OCI-LY3 (cell line): ENCODE results near the gene STRBP.

Experiments used
- H2AFZ ChIP-seq: fragments of 200-600, 300-600 bp; shearing (Covaris generic); 2 replicates; pipeline ENCODE4 v1.6.0; 2014; ENCODE audit warnings: antibody characterized with exemption, low read depth, low read length
- H3K27ac ChIP-seq: fragments of 200-600, 300-600 bp; sonication (generic); 2 replicates; pipeline ENCODE4 v1.5.1; 2014; ENCODE audit warnings: mild to moderate bottlenecking, low read length, moderate library complexity, mixed read lengths
- H3K27me3 ChIP-seq: fragments of 200-600, 300-600 bp; sonication (generic); 2 replicates; pipeline ENCODE4 v1.6.1; 2014; ENCODE audit warnings: low read depth, low read length, mixed read lengths
- H3K36me3 ChIP-seq: fragments of 200-600, 300-600 bp; sonication (generic); replicated peaks from 2 replicates; pipeline ENCODE3; 2014; ENCODE audit warnings: low read depth, low read length, mixed read lengths
- H3K4me1 ChIP-seq: fragments of 300-600, 200-600 bp; sonication (generic); 2 replicates; pipeline ENCODE4 v1.6.1; 2014; ENCODE audit warnings: low read length, mixed read lengths
- H3K4me2 ChIP-seq: fragments of 200-600, 300-600 bp; sonication (generic); 2 replicates; pipeline ENCODE4 v1.6.1; 2014; ENCODE audit warnings: low read length, mixed read lengths
- H3K4me3 ChIP-seq: fragments of 300-600, 200-600 bp; sonication (generic); 2 replicates; pipeline ENCODE4 v1.5.1; 2014; ENCODE audit warnings: antibody characterized with exemption, mild to moderate bottlenecking, low read length, moderate library complexity
- H3K79me2 ChIP-seq: fragments of 300-600, 200-600 bp; shearing (Covaris generic); 2 replicates; pipeline ENCODE4 v1.6.1; 2014; ENCODE audit warnings: mild to moderate bottlenecking, low read length, mixed read lengths
- H3K9ac ChIP-seq: fragments of 300-600, 200-600 bp; shearing (Covaris generic); 2 replicates; pipeline ENCODE4 v1.6.0; 2014; ENCODE audit warnings: mild to moderate bottlenecking, low read length, moderate library complexity
- H3K9me3 ChIP-seq: fragments of 200-600, 300-600 bp; shearing (Covaris generic); 2 replicates; pipeline ENCODE4 v1.6.1; 2014; ENCODE audit warnings: low read length, mixed read lengths; ENCODE audit not compliant: insufficient read depth
- H4K20me1 ChIP-seq: fragments of 200-600, 300-600 bp; sonication (generic); 2 replicates; pipeline ENCODE4 v1.6.1; 2016; ENCODE audit warnings: low read length, mixed read lengths; ENCODE audit not compliant: insufficient read depth
- CTCF ChIP-seq: fragments of 200-600, 300-600 bp; sonication (generic); IDR thresholded peaks from 2 replicates; pipeline ENCODE4 v1.5.1; 2014; ENCODE audit warnings: antibody characterized with exemption, low read length, low read depth
- EZH2phosphoT487 ChIP-seq: fragments of 200-600 bp; shearing (Covaris generic); IDR thresholded peaks from 2 replicates; pipeline ENCODE4 v1.6.1; 2018; ENCODE audit warnings: antibody characterized with exemption, mixed run types, low read depth

Gene STRBP

DNA sequence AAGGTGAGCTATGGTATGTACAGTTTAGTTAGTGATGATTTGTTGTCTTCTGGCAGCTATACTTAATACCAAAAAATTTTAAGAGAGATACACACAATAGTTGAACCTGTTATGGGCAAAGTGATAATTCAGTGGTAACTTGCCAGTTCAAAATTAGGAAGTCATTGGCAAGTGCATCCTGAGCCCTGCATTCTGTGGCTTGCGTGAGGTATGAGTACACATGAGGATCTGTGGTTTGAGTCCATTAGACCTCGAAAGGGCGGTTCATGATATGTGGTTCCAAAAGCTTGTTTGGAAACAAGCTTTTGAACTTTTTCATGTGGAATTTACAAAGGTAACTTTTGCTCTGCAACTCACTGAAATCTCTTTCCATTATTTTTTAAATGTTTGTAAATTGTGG, 187.9 kb downstream of the STRBP start:
- H3K4me3 ChIP-seq: no peak overlapping the region
- H3K36me3 ChIP-seq: peaks cover 63% of the 10 kb centered on the region
- peaks cover 5% of the 10 kb centered on the region for H3K4me1 ChIP-seq
- no peak overlapping the region for H2AFZ ChIP-seq
- no peaks in the 10 kb centered on the region for H3K27me3 ChIP-seq
- H3K9ac ChIP-seq: no peak overlapping the region
- no peak overlapping the region for H3K27ac ChIP-seq
- H3K9me3 ChIP-seq: no peaks in the 10 kb centered on the region
- TF ChIP-seq EZH2phosphoT487: no peak
- no peaks in the 10 kb centered on the region for H3K79me2 ChIP-seq
- no peaks in the 10 kb centered on the region for H4K20me1 ChIP-seq
- no peak overlapping the region for H3K4me2 ChIP-seq

- H3K79me2 ChIP-seq: no peaks in the 10 kb centered on the region
- H3K9ac ChIP-seq: no peak overlapping the region
- no peak overlapping the region for H2AFZ ChIP-seq
- no peak overlapping the region for H3K27ac ChIP-seq
- H3K9me3 ChIP-seq: no peaks in the 10 kb centered on the region
- H3K27me3 ChIP-seq: no peaks in the 10 kb centered on the region
- peaks cover 51% of the 10 kb centered on the region for H3K36me3 ChIP-seq
- H3K4me1 ChIP-seq: peaks cover 17% of the 10 kb centered on the region
- TF ChIP-seq CTCF (no peak), EZH2phosphoT487 (no peak)
- H3K4me3 ChIP-seq: no peak overlapping the region
- H4K20me1 ChIP-seq: no peaks in the 10 kb centered on the region
- H3K4me2 ChIP-seq: no peak overlapping the region
Measured at GRCh38 chr9:123074628-123075027, 193.8 kb downstream of the STRBP start.

DNA sequence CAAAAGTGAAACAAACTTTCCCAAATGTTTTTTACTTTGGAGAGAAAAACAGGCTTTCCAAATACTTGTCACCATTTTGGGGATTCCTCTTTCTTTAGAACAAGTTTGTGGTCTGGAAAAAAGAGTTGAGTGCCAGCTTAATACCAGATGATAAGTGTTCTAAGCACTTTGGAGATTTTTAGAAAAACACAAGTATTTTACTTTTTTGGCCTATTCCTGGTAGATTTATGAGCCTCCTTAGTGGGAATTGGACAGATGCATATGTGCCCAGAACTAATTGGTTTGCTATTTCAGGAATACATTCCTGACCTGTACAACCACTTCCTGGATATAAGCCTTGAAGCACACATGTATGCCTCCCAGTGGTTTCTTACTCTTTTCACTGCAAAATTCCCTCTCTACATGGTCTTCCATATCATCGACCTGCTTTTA, 194.4 kb downstream of the STRBP start:
- Histone ChIP-seq H3K4me2 (no peak overlapping the region), H3K4me3 (no peak overlapping the region), H3K9me3 (no peaks in the 10 kb centered on the region), H3K36me3 (peaks cover 47% of the 10 kb centered on the region), H4K20me1 (no peaks in the 10 kb centered on the region), H3K27ac (no peak overlapping the region), H3K9ac (no peak overlapping the region), H3K79me2 (no peaks in the 10 kb centered on the region), H3K27me3 (no peaks in the 10 kb centered on the region), H2AFZ (no peak overlapping the region), H3K4me1 (peaks cover 22% of the 10 kb centered on the region)
- TF ChIP-seq CTCF (no peak), EZH2phosphoT487 (no peak)

- peak overlapping the region; percentile 9 for H3K4me2 ChIP-seq
- H3K27ac ChIP-seq: no peak overlapping the region
- H2AFZ ChIP-seq: no peak overlapping the region
- H3K79me2 ChIP-seq: no peaks in the 10 kb centered on the region
- H3K4me1 ChIP-seq: peaks cover 28% of the 10 kb centered on the region
- no peaks in the 10 kb centered on the region for H3K9me3 ChIP-seq
- no peaks in the 10 kb centered on the region for H3K27me3 ChIP-seq
- no peak overlapping the region for H3K9ac ChIP-seq
- H3K36me3 ChIP-seq: peaks cover 47% of the 10 kb centered on the region
- TF ChIP-seq EZH2phosphoT487: no peak
- TF ChIP-seq CTCF: no peak
- no peak overlapping the region for H3K4me3 ChIP-seq
- no peaks in the 10 kb centered on the region for H4K20me1 ChIP-seq
Measured at GRCh38 chr9:123073441-123073840, 194.9 kb downstream of the STRBP start.
